Measurements from ENCODE around the gene PDE3A.
"Not testable (repeated sequence)": the region's sequence is repeated elsewhere in the genome, so short reads cannot be mapped to it uniquely, and the experiment has no call there.

PDE3A gene

GRCh38 chr12:20384836-20385235 is 16.5 kb downstream of the PDE3A start:
- intact Hi-C loops (cut with micrococcal nuclease); H3K27ac Mint-ChIP-seq; H3K36me3 Mint-ChIP-seq (ENCODE audit: low read depth); H3K4me1 Mint-ChIP-seq (ENCODE audit: low read depth); H3K27me3 Mint-ChIP-seq; H3K4me3 Mint-ChIP-seq; H3K9me3 Mint-ChIP-seq: not testable (repeated sequence)

GRCh38 chr12:20390846-20391245 is 22.5 kb downstream of the PDE3A start:
- Mint-ChIP-seq H3K4me3 (no peak overlapping the region), H3K27ac (no peak overlapping the region), H3K36me3 (ENCODE audit: low read depth) (no peaks in the 10 kb centered on the region), H3K4me1 (ENCODE audit: low read depth) (no peaks in the 10 kb centered on the region), H3K27me3 (no peaks in the 10 kb centered on the region), H3K9me3 (no peaks in the 10 kb centered on the region)
- intact Hi-C loops (cut with micrococcal nuclease) = no loop called here

- Mint-ChIP-seq H3K27me3 (no peaks in the 10 kb centered on the region), H3K36me3 (ENCODE audit: low read depth) (no peaks in the 10 kb centered on the region), H3K9me3 (no peaks in the 10 kb centered on the region), H3K27ac (no peak overlapping the region), H3K4me1 (ENCODE audit: low read depth) (no peaks in the 10 kb centered on the region), H3K4me3 (no peak overlapping the region)
- intact Hi-C loops (cut with micrococcal nuclease) = no loop called here
Measured at GRCh38 chr12:20392339-20392738, 24.0 kb downstream of the PDE3A start.

GRCh38 chr12:20393707-20394106 is 25.4 kb downstream of the PDE3A start:
- Mint-ChIP-seq H3K27me3 (no peaks in the 10 kb centered on the region), H3K4me3 (no peak overlapping the region), H3K27ac (no peak overlapping the region), H3K4me1 (ENCODE audit: low read depth) (peaks cover under 1% of the 10 kb centered on the region), H3K9me3 (no peaks in the 10 kb centered on the region), H3K36me3 (ENCODE audit: low read depth) (no peaks in the 10 kb centered on the region)
- intact Hi-C loops (cut with micrococcal nuclease) = no loop called here

GRCh38 chr12:20395791-20396550 is 27.6 kb downstream of the PDE3A start:
- H3K36me3 Mint-ChIP-seq (ENCODE audit: low read depth) = no peaks in the 10 kb centered on the region
- intact Hi-C loops (cut with micrococcal nuclease) = no loop called here
- H3K27me3 Mint-ChIP-seq = no peaks in the 10 kb centered on the region
- H3K27ac Mint-ChIP-seq = no peak overlapping the region
- H3K9me3 Mint-ChIP-seq = no peaks in the 10 kb centered on the region
- H3K4me1 Mint-ChIP-seq (ENCODE audit: low read depth) = peaks cover 5% of the 10 kb centered on the region
- no peak overlapping the region for H3K4me3 Mint-ChIP-seq

- H3K27me3 Mint-ChIP-seq = peaks cover 3% of the 10 kb centered on the region
- intact Hi-C loops (cut with micrococcal nuclease) = no loop called here
- peaks cover 12% of the 10 kb centered on the region for H3K4me1 Mint-ChIP-seq (ENCODE audit: low read depth)
- no peaks in the 10 kb centered on the region for H3K9me3 Mint-ChIP-seq
- no peak overlapping the region for H3K4me3 Mint-ChIP-seq
- H3K27ac Mint-ChIP-seq = no peak overlapping the region
- no peaks in the 10 kb centered on the region for H3K36me3 Mint-ChIP-seq (ENCODE audit: low read depth)
Measured at GRCh38 chr12:20398686-20399085, 30.3 kb downstream of the PDE3A start.

- no peak overlapping the region for H3K4me3 Mint-ChIP-seq
- H3K27ac Mint-ChIP-seq = no peak overlapping the region
- intact Hi-C loops (cut with micrococcal nuclease) = no loop called here
- no peaks in the 10 kb centered on the region for H3K9me3 Mint-ChIP-seq
- H3K4me1 Mint-ChIP-seq (ENCODE audit: low read depth) = peaks cover 17% of the 10 kb centered on the region
- no peaks in the 10 kb centered on the region for H3K36me3 Mint-ChIP-seq (ENCODE audit: low read depth)
- peaks cover 3% of the 10 kb centered on the region for H3K27me3 Mint-ChIP-seq
Measured at GRCh38 chr12:20400003-20400402, 31.7 kb downstream of the PDE3A start.

- Mint-ChIP-seq H3K27ac (no peak overlapping the region), H3K36me3 (ENCODE audit: low read depth) (no peaks in the 10 kb centered on the region)
Measured at GRCh38 chr12:20403230-20403629, 34.9 kb downstream of the PDE3A start.

GRCh38 chr12:20404576-20405346 is 36.4 kb downstream of the PDE3A start:
- Mint-ChIP-seq H3K4me1 (ENCODE audit: low read depth) (peaks cover 30% of the 10 kb centered on the region), H3K4me3 (peak overlapping the region; percentile 35), H3K36me3 (ENCODE audit: low read depth) (no peaks in the 10 kb centered on the region), H3K9me3 (no peaks in the 10 kb centered on the region), H3K27ac (peak overlapping the region; percentile 71), H3K27me3 (peaks cover 6% of the 10 kb centered on the region)
- intact Hi-C loops (cut with micrococcal nuclease) = no loop called here

More at GRCh38 chr12:20403230-20403629, 34.9 kb downstream of the PDE3A start:
- intact Hi-C loops (cut with micrococcal nuclease) = no loop called here
- Mint-ChIP-seq H3K4me1 (ENCODE audit: low read depth) (peaks cover 35% of the 10 kb centered on the region), H3K27me3 (peaks cover 4% of the 10 kb centered on the region), H3K9me3 (no peaks in the 10 kb centered on the region), H3K4me3 (no peak overlapping the region)

- Mint-ChIP-seq H3K27me3 (peaks cover 3% of the 10 kb centered on the region), H3K36me3 (ENCODE audit: low read depth) (no peaks in the 10 kb centered on the region), H3K4me1 (ENCODE audit: low read depth) (peaks cover 20% of the 10 kb centered on the region), H3K27ac (no peak overlapping the region), H3K4me3 (no peak overlapping the region), H3K9me3 (no peaks in the 10 kb centered on the region)
- intact Hi-C loops (cut with micrococcal nuclease) = no loop called here
Measured at GRCh38 chr12:20409607-20410377, 41.5 kb downstream of the PDE3A start.

- peaks cover 3% of the 10 kb centered on the region for H3K27me3 Mint-ChIP-seq
- H3K27ac Mint-ChIP-seq = no peak overlapping the region
- H3K36me3 Mint-ChIP-seq (ENCODE audit: low read depth) = no peaks in the 10 kb centered on the region
- H3K4me1 Mint-ChIP-seq (ENCODE audit: low read depth) = peaks cover 11% of the 10 kb centered on the region
- H3K9me3 Mint-ChIP-seq = no peaks in the 10 kb centered on the region
- intact Hi-C loops (cut with micrococcal nuclease) = no loop called here
- H3K4me3 Mint-ChIP-seq = no peak overlapping the region
Measured at GRCh38 chr12:20410734-20411133, 42.4 kb downstream of the PDE3A start.

GRCh38 chr12:20411345-20411744 is 43.0 kb downstream of the PDE3A start:
- Mint-ChIP-seq H3K4me3 (no peak overlapping the region), H3K9me3 (no peaks in the 10 kb centered on the region), H3K4me1 (ENCODE audit: low read depth) (peaks cover 5% of the 10 kb centered on the region), H3K36me3 (ENCODE audit: low read depth) (no peaks in the 10 kb centered on the region), H3K27me3 (peaks cover 2% of the 10 kb centered on the region), H3K27ac (no peak overlapping the region)
- intact Hi-C loops (cut with micrococcal nuclease) = no loop called here

- H3K27ac Mint-ChIP-seq = no peak overlapping the region
- no peaks in the 10 kb centered on the region for H3K9me3 Mint-ChIP-seq
- no peaks in the 10 kb centered on the region for H3K27me3 Mint-ChIP-seq
- intact Hi-C loops (cut with micrococcal nuclease) = no loop called here
- H3K36me3 Mint-ChIP-seq (ENCODE audit: low read depth) = no peaks in the 10 kb centered on the region
- no peak overlapping the region for H3K4me3 Mint-ChIP-seq
- no peaks in the 10 kb centered on the region for H3K4me1 Mint-ChIP-seq (ENCODE audit: low read depth)
Measured at GRCh38 chr12:20415028-20415427, 46.7 kb downstream of the PDE3A start.

- H3K27me3 Mint-ChIP-seq = no peaks in the 10 kb centered on the region
- H3K27ac Mint-ChIP-seq = no peak overlapping the region
- no peaks in the 10 kb centered on the region for H3K4me1 Mint-ChIP-seq (ENCODE audit: low read depth)
- intact Hi-C loops (cut with micrococcal nuclease) = no loop called here
- no peaks in the 10 kb centered on the region for H3K36me3 Mint-ChIP-seq (ENCODE audit: low read depth)
- H3K4me3 Mint-ChIP-seq = no peak overlapping the region
- H3K9me3 Mint-ChIP-seq = no peaks in the 10 kb centered on the region
Measured at GRCh38 chr12:20415641-20416040, 47.3 kb downstream of the PDE3A start.
